ENCODE results near the gene CAMK1D. TPM values are rescaled to one million over a fixed set of nuclear protein-coding genes. Genes with fewer than 3 reads are reported as not detected.
A peak's percentile ranks its signal among the peaks of the same experiment; 100 is the strongest.
"Not testable (repeated sequence)": the region's sequence is repeated elsewhere in the genome, so short reads cannot be mapped to it uniquely, and the experiment has no call there.

The CAMK1D gene
- 41.4 TPM for polyA plus RNA-seq

DNA sequence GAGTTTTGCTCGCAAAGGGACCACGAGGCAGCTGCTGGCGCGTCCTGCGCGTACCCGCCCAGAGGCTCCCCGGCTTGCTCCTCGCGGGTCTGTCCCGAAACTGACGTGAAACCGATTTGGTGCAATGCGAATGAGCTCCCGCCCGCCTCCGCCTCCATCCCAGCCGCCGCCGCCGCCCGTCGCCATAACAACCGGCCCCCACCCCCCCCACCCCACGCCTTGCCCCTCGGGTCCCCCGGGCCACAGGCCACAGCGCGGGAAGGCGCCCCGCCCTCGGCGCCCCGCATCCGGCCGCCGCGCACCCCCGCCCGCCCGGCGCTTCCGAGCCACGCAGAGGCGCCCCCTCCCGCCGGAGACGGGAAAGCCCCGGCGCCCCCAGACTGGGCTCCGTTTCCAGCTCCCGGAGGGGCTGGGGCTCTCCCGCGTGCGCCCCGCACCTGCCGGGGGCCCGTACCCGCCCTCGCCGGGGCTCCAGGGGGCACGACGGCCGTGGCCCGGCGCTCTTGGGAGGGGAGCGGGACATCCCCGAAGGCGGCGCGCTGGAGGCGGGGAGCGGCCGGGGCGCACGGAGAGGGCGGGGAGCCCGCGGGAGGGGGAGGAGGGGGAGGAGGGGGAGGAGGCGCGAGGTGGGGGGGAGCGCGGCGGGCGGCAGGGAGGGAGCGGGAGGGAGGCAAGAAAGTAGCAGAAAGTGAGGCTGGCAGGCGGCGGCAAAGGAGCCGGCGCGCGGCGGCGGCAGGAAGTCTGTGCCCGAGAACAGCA is at the start of gene CAMK1D:
Gene CAMK1D (plus strand): TSS at position 678 of the 759 bp plus-strand sequence.
- Mint-ChIP-seq H3K27ac (peak within 1 kb of the TSS; percentile 98 to 99 (median 99)), H3K4me1 (peaks cover 31 to 44% (median 41%) of the 10 kb centered on the region in 3 donors), H3K4me3 (peak within 1 kb of the TSS; percentile 97 to 100 (median 98)), H3K36me3 (no peaks in the 10 kb centered on the region), H3K9me3 (no peaks in the 10 kb centered on the region), H3K27me3 (no peaks in the 10 kb centered on the region)

DNA sequence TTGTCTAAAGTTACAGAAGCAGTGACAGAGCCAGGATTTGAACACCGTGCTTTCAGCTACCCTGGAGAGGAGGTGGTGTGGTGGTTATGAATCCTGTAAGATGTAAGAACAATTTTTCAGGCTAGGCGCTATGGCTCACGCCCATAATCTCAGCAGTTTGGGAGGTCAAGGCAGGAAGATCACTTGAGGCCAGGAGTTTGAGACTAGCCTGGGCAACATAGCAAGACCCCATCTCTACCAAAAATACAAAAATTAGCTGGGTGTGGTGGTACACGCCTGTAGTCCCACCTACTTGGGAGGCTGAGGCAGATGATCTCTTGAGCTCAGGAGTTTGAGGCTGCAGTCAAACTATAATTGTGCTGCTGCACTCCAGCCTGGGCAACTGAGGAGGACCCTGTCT is 48.3 kb upstream of the CAMK1D start:
- not testable (repeated sequence) for H3K36me3 Mint-ChIP-seq, H3K4me3 Mint-ChIP-seq, H3K4me1 Mint-ChIP-seq

DNA sequence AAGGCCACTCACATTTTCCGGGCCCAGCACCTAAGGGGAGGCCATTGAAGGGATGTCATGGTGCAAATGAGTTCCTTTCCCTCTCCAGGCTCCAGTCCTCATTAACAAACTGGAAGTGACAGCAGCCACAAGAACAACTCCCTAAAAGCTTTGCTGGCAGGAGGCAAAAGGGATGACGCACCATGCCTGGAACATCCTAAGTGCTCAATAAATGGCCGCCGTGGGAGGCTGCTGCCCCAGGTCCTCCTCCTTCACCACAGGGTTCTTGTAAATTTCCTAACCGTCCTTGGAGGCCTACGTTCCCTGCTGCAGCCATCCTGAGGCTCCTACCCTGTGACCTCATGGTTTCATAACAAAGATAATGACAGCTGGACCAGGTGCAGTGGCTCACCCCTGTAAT is 41.3 kb upstream of the CAMK1D start:
- Mint-ChIP-seq H3K4me3 (no peak overlapping the region), H3K27ac (no peak overlapping the region), H3K27me3 (no peaks in the 10 kb centered on the region), H3K4me1 (peaks cover 0 to 5% (median 0%) of the 10 kb centered on the region in 3 donors), H3K9me3 (peaks cover 0 to 3% (median 1%) of the 10 kb centered on the region in 3 donors), H3K36me3 (peaks cover 2% of the 10 kb centered on the region)

More for the DNA sequence above, 48.3 kb upstream of the CAMK1D start:
- not testable (repeated sequence) for H3K9me3 Mint-ChIP-seq, H3K27me3 Mint-ChIP-seq, H3K27ac Mint-ChIP-seq

DNA sequence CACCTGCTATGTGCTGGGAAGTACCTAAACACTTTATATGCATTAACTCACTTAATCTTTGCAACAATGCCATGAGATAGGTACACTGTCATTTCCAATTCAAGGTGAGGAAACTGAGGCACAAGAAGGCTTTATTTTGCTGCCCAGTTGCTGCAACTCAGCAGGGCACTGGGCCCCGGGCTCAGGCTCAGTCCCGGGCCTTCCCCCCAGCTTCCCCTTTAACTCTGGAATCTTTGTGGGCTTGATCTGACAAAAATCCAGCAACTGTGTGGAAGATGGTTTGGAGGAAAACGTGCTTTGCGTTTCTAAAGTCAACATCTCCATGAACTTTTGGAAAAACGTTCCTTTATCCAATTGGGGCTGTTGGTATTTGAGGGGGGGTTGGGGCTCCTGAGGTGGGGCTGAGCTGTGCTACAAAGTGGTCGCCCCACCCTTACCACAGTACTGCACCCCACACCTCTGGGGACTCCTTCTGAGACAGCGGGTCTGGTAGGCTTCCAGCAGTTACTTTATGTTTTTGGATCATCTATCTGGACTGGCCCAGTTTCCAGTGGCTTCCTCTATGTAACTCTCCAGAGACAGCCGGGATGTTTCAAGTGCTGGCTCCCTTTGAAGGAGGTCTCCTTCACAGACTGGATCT is 40.5 kb upstream of the CAMK1D start:
- H3K9me3 Mint-ChIP-seq = peaks cover 0 to 3% (median under 1%) of the 10 kb centered on the region in 3 donors
- H3K36me3 Mint-ChIP-seq = peaks cover 2% of the 10 kb centered on the region
- H3K27ac Mint-ChIP-seq = no peak overlapping the region
- peaks cover 0 to 2% (median 0%) of the 10 kb centered on the region in 3 donors for H3K4me1 Mint-ChIP-seq
- no peak overlapping the region for H3K4me3 Mint-ChIP-seq
- H3K27me3 Mint-ChIP-seq = no peaks in the 10 kb centered on the region

DNA sequence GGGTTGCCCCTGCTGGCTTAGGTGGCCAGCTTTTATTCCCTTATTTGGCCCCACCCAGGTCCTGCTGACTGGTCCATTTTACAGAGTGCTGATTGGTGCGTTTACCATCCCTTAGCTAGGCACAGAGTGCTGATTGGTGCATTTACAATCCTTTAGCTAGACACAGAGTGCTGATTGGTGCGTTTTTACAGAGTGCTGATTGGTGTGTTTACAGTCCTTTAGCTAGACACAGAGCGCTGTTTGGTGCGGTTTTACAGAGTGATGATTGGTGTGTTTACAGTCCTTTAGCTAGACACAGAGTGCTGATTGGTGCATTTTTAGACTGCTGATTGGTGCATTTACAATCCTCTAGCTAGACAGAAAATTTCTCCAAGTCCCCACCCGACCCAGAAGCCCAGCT is 39.6 kb upstream of the CAMK1D start:
- H3K27me3 Mint-ChIP-seq, H3K27ac Mint-ChIP-seq, H3K4me3 Mint-ChIP-seq, H3K4me1 Mint-ChIP-seq, H3K36me3 Mint-ChIP-seq, H3K9me3 Mint-ChIP-seq: not testable (repeated sequence)

DNA sequence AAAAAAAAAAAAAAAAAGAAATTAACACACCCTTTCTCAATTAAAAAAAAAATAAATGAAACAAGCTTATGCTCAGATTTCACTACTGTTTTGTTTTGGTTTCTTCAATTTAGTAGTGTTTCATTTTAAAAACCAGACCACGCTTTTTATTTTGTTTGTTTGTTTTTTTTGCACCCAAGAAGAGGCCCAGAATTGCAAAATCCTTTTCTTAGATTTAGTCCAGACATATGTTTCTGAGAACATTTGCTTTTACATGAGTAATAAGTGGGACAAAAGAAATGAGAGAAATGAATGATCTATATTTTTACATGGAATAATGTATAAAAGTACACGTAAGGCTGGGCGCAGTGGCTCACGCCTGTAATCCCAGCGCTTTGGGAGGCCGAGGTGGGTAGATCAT is 34.5 kb upstream of the CAMK1D start:
- no peaks in the 10 kb centered on the region for H3K27me3 Mint-ChIP-seq
- H3K4me1 Mint-ChIP-seq = peaks cover 0 to 4% (median 2%) of the 10 kb centered on the region in 3 donors
- peaks cover 0 to 3% (median 0%) of the 10 kb centered on the region in 3 donors for H3K9me3 Mint-ChIP-seq
- H3K4me3 Mint-ChIP-seq = no peak overlapping the region
- peaks cover 4% of the 10 kb centered on the region for H3K36me3 Mint-ChIP-seq
- H3K27ac Mint-ChIP-seq = no peak overlapping the region

DNA sequence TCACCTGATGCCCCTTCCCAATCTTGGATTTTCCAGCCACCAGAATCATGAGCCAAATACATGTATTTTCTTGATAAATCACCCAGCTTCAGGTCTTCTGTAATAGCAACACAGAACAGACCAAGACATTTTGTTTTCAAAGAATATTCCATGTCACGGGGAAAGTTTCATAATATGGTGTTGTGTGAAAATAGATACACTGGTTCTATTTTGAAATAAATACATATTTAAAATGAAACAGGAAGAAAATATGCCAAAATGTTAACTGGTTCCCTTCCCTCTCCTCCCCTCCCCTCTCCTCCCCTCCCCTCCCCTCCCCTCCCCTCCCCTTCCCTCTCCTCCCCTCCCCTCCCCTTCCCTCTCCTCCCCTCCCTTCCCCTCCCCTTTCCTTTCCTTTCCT is 30.3 kb upstream of the CAMK1D start:
- peaks cover 2% of the 10 kb centered on the region for H3K36me3 Mint-ChIP-seq
- no peak overlapping the region for H3K27ac Mint-ChIP-seq
- H3K4me1 Mint-ChIP-seq = peaks cover 5 to 13% (median 12%) of the 10 kb centered on the region in 3 donors
- H3K27me3 Mint-ChIP-seq = no peaks in the 10 kb centered on the region
- H3K9me3 Mint-ChIP-seq = peaks cover 0 to 3% (median 0%) of the 10 kb centered on the region in 3 donors
- H3K4me3 Mint-ChIP-seq = no peak overlapping the region

DNA sequence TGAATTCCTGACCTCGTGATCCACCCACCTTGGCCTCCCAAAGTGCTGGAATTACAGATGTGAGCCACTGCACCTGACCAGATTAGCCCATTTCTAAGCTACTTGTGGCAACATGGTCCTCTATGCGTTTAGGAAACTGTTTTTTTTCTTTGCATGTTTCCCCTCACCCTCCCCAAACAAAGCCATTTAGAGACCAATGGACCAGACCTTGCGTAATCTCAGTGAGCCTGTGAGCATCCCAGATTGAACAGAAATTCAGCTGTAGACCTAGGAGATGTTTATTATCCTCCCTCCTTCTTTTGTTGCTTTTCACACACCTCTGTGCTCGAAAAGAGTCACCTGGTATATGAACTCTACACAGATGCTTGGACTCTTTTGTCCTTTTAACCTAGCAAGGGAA is 28.5 kb upstream of the CAMK1D start:
- Mint-ChIP-seq H3K9me3 (peaks cover 0 to under 1% (median 0%) of the 10 kb centered on the region in 3 donors), H3K27ac (no peak overlapping the region), H3K4me1 (peaks cover 5 to 15% (median 13%) of the 10 kb centered on the region in 3 donors), H3K4me3 (no peak overlapping the region), H3K36me3 (peaks cover 2% of the 10 kb centered on the region), H3K27me3 (no peaks in the 10 kb centered on the region)

DNA sequence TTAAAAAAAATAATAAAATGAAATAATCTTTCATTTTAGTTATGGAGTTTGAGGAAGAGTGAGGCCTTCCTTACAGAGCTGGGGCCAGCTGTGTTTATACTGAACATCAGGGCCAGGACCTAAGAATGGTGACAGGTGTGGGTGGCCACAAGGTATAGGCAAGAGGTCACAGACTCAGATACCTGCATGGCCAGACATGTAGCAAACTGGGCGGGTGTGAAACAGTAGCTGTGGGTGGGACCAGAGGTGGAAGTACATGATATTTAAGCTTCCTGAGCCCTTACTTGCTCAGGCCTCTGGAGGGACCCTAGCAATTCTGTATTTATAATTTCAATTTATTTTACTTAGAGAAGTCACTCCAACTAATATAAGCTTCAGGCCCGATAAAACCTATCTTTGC is 27.7 kb upstream of the CAMK1D start:
- Mint-ChIP-seq H3K4me1 (peaks cover 9 to 15% (median 13%) of the 10 kb centered on the region in 3 donors), H3K27ac (no peak overlapping the region), H3K36me3 (peaks cover 3% of the 10 kb centered on the region), H3K9me3 (no peaks in the 10 kb centered on the region), H3K4me3 (no peak overlapping the region), H3K27me3 (no peaks in the 10 kb centered on the region)

DNA sequence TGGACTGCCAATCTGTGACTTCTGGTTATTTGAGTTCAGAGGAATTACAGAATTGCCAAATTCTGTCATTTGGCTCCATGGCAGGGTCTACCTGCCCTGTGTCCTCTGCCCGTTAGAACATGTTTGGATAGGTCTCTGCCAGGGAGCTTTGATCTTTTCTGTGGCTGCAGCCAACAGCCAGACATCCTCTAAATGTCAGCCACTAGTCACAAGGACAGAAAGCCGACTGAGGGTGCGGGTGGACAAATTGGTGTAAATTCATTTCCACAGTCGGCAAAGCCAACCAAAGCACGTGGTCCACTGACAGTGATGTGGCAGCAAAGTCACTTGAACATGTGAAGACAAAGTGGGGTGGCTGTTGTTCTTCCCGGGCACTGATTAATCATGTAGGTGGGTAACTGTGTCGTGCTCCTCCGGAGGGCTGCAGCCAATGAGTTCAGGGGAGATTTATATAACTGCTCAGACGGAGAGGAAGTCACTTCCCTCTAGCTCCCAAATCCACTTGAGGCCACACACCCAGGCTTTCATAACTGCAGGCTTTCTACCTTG is 26.7 kb upstream of the CAMK1D start:
- Mint-ChIP-seq H3K36me3 (peaks cover 3% of the 10 kb centered on the region), H3K4me3 (peak overlapping the region in 1 of 4 donors; percentile 6), H3K9me3 (no peaks in the 10 kb centered on the region), H3K27ac (no peak overlapping the region), H3K27me3 (no peaks in the 10 kb centered on the region), H3K4me1 (peaks cover 9 to 15% (median 13%) of the 10 kb centered on the region in 3 donors)

DNA sequence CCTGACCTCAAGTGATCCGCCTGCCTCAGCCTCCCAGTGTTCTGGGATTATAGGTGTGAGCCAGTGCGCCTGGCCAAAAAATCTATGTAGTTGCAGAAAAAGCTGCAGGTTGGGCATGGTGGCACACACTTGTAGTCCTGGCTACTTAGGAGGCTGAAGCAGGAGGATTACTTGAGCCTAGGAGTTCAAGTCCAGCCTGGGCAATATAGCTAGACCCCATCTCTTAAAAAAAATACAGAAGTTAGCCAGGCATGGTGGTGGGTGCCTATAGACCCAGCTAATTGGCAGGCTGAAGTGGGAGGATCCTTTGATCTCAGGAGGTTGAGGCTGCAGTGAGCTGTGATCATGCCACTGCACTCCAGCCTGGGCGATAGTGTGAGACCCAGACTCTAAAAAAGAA is 24.8 kb upstream of the CAMK1D start:
- peaks cover 9 to 12% (median 11%) of the 10 kb centered on the region in 3 donors for H3K4me1 Mint-ChIP-seq
- no peaks in the 10 kb centered on the region for H3K9me3 Mint-ChIP-seq
- H3K36me3 Mint-ChIP-seq = peaks cover 2% of the 10 kb centered on the region
- no peaks in the 10 kb centered on the region for H3K27me3 Mint-ChIP-seq
- H3K27ac Mint-ChIP-seq = peak overlapping the region in 1 of 3 donors; percentile 73
- peak overlapping the region in 1 of 4 donors; percentile 41 for H3K4me3 Mint-ChIP-seq

DNA sequence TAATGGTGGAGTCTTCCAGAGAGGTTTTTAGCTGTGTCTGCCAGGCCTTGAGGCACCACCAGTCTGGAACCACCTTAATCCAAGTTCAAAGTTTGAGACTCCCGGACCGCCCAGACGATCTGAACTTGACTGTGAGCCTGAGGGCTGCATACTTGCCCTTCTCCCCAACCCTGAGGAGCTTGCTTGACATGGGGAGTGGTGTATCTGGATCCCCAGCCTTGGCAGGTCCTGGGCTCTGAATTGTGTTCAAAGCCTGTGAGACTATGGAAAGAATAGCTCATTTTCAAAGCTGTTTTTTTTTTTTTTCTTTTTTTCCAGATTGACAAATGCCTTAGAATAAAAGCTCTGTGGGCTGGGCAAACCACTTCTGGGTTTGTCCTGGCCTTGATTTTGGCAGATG is 22.3 kb upstream of the CAMK1D start:
- peaks cover 3% of the 10 kb centered on the region for H3K36me3 Mint-ChIP-seq
- peaks cover 7 to 11% (median 9%) of the 10 kb centered on the region in 3 donors for H3K4me1 Mint-ChIP-seq
- no peak overlapping the region for H3K27ac Mint-ChIP-seq
- H3K27me3 Mint-ChIP-seq = no peaks in the 10 kb centered on the region
- no peak overlapping the region for H3K4me3 Mint-ChIP-seq
- no peaks in the 10 kb centered on the region for H3K9me3 Mint-ChIP-seq

DNA sequence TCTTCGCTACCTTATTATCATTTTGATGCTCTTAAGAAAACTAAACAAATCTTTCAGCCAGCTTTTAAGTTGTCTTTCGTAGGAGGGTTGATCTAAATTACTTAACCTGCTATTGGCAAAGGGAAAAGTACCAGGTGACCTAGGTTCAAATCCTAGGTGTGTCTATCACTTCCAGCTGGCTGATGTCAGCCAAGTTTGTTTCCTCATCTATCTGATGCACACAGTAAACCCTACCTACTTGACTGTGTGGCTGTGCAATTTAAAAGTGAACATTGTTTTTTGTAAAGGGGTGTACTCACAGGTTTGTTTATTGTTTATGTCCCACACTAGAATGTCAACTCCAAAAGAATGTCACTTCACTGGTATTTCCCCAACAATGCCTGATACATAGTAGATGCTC is 21.9 kb upstream of the CAMK1D start:
- no peak overlapping the region for H3K4me3 Mint-ChIP-seq
- H3K27me3 Mint-ChIP-seq = no peaks in the 10 kb centered on the region
- H3K27ac Mint-ChIP-seq = no peak overlapping the region
- peaks cover 7 to 11% (median 9%) of the 10 kb centered on the region in 3 donors for H3K4me1 Mint-ChIP-seq
- H3K36me3 Mint-ChIP-seq = peaks cover 3% of the 10 kb centered on the region
- H3K9me3 Mint-ChIP-seq = no peaks in the 10 kb centered on the region

DNA sequence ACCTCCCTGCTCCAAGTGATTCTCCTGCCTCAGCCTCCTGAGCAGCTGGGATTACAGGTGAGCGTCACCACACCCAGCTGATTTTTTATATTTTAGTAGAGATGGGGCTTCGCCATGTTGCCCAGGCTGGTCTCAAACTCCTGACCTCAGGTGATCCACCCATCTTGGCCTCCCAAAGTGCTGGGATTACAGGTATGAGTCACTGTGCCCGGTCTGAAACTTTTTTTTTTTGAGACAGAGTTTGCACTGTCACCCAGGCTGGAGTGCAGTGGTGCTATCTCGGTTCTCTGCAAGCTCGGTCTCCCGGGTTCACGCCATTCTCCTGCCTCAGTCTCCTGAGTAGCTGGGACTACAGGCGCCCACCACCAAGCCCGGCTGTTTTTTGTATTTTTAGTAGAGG is 21.0 kb upstream of the CAMK1D start:
- not testable (repeated sequence) for H3K9me3 Mint-ChIP-seq, H3K27ac Mint-ChIP-seq, H3K27me3 Mint-ChIP-seq, H3K4me3 Mint-ChIP-seq, H3K36me3 Mint-ChIP-seq
- H3K4me1 Mint-ChIP-seq = peaks cover 5 to 17% (median 9%) of the 10 kb centered on the region in 3 donors

DNA sequence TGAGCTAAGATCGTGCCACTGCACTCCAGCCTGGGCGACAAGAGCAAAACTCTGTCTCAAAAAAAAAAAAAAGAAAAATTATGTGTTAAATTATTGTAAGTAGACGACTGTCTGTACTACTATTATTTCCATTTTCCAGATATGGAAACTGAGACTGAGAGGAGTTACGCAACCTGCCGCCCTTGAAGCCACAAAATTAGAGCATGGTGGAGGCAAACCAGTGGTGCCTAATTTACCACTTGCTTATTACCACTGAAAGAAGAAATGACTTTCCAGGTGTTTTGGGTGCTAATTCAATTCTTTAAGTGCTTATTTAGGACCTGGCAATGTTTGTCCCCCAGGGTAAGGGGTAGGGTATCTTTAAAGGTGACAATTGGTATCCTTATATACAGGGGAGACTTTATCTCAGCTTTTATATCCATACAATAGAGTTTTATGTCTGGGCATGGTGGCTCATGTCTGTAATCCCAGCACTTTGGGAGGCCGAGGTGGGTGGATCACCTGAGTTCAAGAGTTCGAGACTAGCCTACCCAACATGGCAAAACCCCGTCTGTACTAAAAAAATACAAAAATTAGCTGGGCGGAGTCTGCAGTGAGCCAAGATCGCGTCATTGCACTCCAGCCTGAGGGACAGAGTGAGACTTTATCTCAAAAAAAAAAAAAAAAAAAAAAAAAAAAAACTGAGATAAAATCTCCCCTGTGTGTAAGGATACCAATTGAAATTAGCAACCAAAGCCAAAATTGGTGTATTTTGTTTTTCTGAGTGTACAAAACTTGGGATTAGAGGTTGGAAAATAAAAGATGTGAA is 16.6 kb upstream of the CAMK1D start:
- H3K36me3 Mint-ChIP-seq = peaks cover 1% of the 10 kb centered on the region
- H3K4me1 Mint-ChIP-seq = peaks cover 14 to 26% (median 15%) of the 10 kb centered on the region in 3 donors
- H3K9me3 Mint-ChIP-seq = no peaks in the 10 kb centered on the region
- peak overlapping the region in 2 of 4 donors; percentile 53 to 71 for H3K4me3 Mint-ChIP-seq
- H3K27ac Mint-ChIP-seq = peak overlapping the region in 1 of 3 donors; percentile 57
- no peaks in the 10 kb centered on the region for H3K27me3 Mint-ChIP-seq
